Stimulated activated CD8-positive, alpha-beta memory T cell treated with anti-CD3 and anti-CD28 coated beads, Interleukin-2, amount 100 ng/mL, for 48 hours (primary cell): ENCODE results near the gene KHK.
"Not testable (repeated sequence)": the region's sequence is repeated elsewhere in the genome, so short reads cannot be mapped to it uniquely, and the experiment has no call there.

Experiments used
- DNase-seq, 2 donors: peaks; one replicate each; pipeline ENCODE4 v3.0.0-alpha.2; 2020; ENCODE audit warnings: low read depth in 2 of 2

KHK gene

GRCh38 chr2:27059141-27059820 is 27.3 kb upstream of the KHK start:
- no peak for DNase-seq

GRCh38 chr2:27060323-27060722 is 26.2 kb upstream of the KHK start:
- no peak for DNase-seq

- no peak for DNase-seq
Observed at GRCh38 chr2:27065128-27065527, 21.4 kb upstream of the KHK start.

DNA sequence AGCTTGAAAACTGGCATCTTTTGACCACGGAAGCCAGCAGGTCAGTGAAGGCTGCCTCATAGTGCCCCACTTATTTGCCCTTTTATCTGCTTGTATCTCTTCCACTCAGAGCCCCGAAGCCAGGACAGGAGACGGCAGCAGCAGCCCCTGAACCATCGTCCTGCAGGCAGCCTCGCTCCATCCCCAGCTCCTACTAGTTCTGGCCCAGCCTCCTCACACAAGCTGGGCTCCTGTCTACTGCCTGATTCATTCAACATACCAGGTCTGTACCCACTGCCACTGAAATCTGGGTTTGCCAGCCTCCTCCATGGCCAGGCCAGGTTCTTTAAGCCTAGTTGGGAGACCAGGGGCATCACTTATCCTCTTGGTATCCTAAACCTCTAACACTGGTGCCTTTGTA is 19.2 kb upstream of the KHK start:
- DNase-seq = no peak

DNA sequence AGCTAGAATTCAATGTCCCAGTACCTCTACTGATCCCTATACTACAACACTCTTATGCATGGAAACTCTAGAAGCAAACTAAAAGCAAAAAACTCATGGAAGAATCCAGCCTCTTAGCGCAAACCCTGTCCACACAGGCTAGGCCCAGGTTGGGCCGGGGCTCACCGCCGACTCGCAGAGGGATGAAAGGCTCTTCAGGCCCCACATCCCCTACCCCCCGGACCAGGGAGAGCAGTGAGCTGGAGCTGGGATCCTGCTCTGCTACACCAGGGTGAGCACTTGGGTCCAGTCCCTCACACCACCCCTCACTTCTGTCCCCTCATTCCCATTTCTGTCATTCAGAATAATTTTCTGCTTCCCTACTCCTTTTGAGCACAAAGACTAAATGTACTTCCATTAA is 17.1 kb upstream of the KHK start:
- DNase-seq = no peak

DNA sequence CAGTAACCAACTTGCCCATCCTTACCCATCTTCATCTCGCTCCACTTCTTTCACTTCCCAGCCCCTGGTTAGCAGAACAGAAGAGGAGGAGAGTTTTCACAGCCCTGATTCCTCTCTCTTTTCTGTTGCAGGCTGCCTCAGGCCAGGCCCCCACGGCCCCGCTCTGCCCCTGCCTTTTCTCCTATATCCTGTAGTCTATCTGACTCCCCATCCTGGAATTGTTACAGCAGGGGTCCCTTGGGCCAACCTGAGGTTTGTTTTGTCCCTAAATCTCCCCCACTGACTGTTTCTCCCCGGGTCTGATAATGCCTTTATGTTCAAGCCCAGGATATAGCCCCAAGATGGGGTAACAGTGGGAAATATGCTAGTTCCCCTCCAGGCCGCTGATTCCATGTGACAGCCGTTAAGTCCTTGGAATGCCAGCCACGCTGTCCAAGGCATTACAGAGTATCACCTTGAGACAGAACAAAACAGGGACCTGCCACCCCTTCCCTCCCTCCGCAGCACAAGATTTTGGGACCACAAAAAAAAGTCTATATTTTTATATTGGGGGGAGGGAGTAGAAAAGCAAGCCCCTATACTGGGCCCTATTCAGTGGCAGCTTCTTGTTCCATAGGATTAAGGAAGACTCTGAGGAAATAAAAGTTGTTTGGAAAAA is 16.5 kb upstream of the KHK start:
- DNase-seq = no peak

DNA sequence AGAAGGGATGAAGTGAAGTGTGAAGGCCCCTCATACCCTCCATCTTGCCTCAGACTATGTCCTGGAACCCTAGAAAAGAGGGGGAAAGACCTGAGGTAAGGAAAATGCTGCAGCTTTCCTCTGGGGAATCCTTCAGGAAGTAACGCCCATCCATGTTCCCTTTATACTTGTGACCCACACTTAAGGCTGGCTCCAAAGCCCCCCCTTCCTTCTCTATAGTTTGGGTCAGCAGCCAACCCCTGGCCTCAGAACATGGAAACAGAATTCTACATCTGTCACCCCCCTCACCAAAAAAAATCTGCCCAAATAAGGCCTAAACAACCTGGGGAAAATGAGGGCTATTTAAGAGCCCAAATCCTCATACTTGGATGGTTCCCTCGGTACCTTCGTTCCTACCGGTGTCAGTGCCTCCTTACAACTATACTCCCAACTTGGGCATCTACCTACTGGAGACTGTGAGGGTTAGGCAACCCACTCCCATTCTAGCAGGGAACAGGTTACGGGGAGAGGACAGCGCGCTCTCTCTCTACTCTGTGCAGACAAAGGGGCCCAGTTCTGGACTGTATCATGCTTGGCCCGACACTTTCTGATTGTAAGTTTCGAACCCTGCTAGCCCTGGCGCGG is 15.8 kb upstream of the KHK start:
- DNase-seq = no peak

GRCh38 chr2:27071277-27071989 is 15.1 kb upstream of the KHK start, which contains the start of gene OST4:
TSS of gene OST4 (minus strand) at chr2:27071654.
- peak; percentile 87 to 91 for DNase-seq

DNA sequence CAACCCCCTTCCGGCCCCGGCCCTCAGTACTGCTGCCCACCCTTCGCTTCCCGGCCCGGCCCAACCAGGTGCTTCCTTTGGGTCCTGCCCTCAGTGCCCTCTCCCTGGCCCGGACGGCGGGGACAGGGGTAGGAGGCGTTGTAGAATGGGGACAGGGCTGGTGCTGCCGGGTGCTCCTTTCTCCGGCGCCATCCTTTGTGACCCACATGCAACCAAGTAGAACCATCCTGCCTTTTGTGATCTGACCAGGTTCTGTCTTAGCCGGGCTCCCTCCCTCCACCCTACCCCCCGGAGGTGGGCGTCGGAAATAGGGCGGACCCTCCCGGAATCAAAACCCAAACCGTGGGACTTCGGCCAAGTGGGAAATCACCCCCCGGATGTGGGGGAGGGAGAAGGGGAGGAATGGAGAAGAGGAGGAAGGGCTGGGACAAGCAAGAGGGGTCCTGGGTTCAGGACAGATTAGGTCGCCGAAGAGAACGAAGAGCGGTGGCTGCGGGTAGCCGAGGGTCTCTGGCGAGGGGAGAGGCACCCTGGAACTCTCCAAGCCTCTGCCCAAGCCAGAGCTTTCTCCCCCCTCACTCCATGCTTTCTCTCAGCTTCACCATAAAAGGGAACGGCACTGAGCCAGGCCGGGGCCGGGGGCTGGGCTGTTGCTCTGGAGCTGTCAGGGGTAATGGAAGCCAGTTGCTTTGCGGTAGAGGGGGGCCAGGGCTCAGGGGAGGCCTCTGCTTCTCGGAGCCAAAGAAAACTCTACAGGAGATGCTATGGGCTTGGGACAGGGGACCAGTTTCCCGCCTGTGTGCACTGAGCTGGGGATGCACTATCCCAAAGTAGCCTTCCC is 14.4 kb upstream of the KHK start:
- peak; percentile 28 to 29 for DNase-seq

DNA sequence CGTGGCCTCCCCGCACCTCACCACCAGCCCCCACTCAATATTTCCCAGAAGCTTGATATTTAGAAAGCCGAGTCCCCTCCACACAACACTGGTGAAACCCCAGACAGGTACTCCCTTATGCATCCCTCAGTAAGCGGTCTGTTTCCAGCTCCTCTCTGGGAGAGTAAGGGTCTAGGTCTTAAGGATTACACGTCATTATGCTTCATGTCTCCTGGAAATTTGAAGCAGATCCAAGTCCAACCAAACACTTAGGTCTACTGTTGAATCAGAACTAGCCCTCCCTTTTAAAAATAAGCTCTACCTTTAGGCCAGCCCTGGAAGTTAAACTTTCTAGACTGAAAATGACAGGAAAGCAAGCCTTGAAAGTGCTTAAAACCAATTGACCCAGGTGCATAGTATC is 13.7 kb upstream of the KHK start:
- DNase-seq = no peak

GRCh38 chr2:27073782-27074181 is 12.8 kb upstream of the KHK start:
- DNase-seq = no peak

DNA sequence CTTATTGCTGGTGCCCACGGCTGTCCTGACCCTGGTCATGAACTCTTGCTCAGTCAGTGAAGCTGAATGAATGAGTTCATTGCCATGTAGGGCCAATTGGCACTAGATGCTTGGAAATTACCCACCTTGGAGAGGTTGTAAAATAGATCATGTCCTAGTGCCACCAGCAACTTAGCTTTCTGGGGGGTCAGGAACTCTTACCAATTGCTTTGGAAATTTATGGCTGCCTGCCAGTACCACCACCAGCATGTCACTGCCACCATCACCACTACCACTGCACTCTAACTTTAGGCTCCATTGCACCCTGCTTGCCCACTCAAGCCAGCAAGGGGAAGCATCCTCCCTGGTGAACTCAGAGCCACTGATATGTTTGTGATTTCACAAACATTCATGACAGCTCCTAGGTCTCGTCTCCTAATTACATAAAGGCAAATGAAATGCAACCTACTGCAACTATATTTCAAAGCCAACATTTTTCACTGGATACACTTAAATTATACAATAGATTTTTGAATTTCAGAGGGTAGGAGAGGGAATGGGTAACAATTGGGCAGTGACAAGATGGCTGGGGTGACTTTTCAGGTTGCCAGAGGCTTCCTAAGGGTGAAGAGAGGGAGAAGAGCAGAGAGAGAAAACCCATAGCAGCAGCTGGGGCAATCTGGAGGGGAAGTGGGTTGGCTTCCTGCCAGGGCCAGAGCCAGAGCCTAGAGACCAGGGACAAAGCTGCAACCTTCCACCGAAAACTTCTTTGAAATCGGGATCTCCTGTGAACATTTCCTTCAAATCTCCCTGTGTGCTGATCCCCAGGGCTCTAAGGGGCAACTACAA is 11.6 kb upstream of the KHK start:
- peak in 1 of 2 donors; percentile 21 for DNase-seq

- DNase-seq = not testable (repeated sequence)
Observed at GRCh38 chr2:27075566-27075871, 11.1 kb upstream of the KHK start.

DNA sequence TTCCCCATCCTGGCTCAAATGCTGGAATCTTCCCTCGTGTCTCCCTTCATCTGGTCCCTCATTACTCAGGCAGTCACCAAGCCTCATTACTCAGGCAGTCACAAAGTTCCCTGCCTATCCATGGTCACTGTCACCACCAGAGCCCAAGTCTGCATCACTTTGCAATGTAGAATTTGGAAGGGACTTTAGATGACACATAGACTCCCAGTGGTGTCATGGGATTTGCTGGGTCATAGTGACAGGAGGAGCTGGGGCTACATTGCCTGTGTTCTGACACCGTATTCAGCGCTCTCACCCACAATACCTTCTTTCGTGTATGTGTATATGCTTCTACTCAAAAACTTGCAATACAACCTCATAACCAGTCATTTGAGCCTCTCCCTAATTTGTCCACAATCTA is 10.2 kb upstream of the KHK start:
- no peak for DNase-seq

GRCh38 chr2:27077231-27077630 is 9.3 kb upstream of the KHK start:
- no peak for DNase-seq

GRCh38 chr2:27078267-27079194 is 8.0 kb upstream of the KHK start, which contains the start of gene EMILIN1:
TSS of gene EMILIN1 (plus strand) at chr2:27078615. CDS start at chr2:27079066, 451 bp downstream.
- DNase-seq = no peak

DNA sequence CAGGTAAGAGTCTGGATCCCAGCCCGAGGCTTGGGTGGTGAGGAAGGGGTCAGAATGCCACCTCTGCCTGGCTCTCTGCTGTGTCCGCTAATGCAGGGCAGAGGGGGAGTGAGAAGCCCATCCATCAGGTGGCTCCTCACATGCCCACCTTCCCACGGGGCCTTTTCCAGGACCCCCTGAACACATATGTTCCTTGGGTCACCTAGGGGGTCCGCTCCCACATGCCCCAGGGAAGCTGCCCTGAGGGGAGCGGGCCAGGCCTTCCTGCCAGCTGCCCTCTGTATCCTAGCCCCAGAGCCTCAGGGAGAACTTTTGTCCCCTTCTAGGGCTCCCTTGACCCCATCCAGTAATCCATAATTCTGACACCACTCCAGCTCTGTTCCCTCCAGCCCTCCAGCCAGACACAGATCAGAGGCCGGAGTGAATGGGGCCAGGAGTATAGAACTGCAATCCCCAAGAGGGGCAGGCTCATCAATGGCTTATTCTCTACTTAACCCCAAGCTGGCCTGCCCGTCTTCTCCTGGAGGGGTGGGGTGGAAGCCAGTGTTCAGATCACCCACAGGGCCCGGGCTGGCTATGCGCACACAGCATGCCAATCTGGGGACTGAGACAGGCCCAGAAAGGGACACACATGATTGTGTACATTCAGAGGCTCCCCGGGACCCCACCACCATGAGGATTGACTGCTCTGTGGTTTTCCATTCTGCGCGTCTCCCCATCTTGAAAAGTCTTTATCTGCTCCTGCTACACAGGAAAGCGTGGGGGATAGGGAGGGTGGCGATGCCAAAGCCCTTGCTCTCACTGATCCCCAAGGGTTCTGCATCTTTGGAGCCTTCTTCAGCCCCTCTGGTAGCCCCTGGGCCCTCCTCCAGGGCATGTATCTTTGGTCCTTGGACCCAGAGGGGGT is 7.1 kb upstream of the KHK start:
- no peak for DNase-seq

DNA sequence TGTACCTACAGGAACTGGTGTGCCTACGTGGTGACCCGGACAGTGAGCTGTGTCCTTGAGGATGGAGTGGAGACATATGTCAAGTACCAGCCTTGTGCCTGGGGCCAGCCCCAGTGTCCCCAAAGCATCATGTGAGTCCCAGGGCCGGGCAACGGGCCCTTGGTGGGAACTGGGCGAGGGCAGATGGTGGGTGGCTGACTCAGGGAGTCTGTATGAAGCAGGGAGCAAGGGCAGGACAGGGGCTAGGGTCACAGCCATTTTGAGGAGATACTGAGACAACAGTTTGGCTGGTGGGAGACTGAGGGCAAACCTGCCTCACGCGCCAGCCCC is 6.5 kb upstream of the KHK start:
- DNase-seq = no peak

DNA sequence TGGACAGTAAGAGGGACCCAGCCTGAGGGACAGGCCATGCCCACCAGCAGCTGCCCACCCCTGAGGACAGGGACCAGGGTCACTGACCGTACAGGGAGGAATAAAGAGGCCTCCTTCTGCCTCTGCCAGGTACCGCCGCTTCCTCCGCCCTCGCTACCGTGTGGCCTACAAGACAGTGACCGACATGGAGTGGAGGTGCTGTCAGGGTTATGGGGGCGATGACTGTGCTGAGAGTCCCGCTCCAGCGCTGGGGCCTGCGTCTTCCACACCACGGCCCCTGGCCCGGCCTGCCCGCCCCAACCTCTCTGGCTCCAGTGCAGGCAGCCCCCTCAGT is 6.0 kb upstream of the KHK start:
- DNase-seq = no peak
